ENCODE measurements around the gene ARHGAP45. TPM values are rescaled to one million over a fixed set of nuclear protein-coding genes. Genes with fewer than 3 reads are reported as not detected.

The ARHGAP45 gene
- total and polyA plus RNA-seq, 2 experiments from 2014 or later = 24.7 to 71.8 TPM

DNA sequence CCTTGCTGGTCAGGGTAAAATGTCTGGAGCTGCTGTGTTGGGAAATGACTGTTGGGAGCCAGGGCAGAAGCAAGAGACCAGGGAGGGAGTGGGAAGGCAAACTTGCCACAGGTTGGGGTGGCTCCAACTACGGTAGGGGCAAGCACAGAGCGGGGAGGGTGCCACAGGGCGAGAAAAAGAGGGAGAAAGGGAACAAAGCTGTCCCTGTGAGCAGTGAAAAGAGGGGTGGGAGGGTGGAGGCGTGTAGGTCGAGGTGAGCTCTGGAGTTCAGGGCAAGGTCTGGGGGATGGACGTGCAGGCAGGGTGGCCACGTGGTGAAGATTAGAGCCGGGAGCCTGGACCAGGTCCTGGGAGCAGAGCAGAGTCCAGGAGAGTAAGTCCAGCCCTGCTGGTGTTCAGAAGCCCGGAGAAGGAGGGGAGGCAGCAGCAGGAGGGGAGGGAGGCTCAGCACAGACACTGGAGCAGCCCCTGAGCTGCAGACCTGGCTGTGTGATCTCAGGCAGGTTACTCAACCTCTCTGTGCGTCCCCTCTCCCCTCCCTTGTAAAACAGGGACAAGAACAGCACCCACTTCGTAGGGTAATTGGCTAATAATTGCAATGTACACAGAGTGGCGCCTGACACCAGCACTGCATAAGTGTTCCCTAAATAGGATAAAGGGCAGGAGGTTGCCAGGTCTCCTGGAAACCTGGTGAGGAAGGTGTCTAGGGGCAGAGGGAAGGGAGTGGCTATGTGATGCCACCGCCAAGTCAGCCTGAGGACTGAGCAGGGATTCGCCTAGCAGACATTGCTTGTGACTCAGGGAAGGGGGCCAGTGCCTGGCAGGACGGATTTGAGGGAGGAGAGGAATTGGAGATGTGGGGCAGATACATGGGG, 31.4 kb downstream of the ARHGAP45 start:
- H3K4me1 ChIP-seq (ENCODE audit: insufficient read depth) = peaks cover 11% of the 10 kb centered on the region
- H3K27me3 ChIP-seq (ENCODE audit: insufficient read depth) = no peaks in the 10 kb centered on the region
- Mint-ChIP-seq H3K9me3 (no peaks in the 10 kb centered on the region), H3K4me3 (no peak overlapping the region), H3K36me3 (ENCODE audit: low read depth) (peaks cover 2% of the 10 kb centered on the region), H3K27me3 (ENCODE audit: insufficient read depth, low read depth, poor library complexity) (peaks cover 30% of the 10 kb centered on the region), H3K27ac (no peak overlapping the region), H3K4me1 (peaks cover 17% of the 10 kb centered on the region)
- H3F3A ChIP-seq (replicated peaks; ENCODE audit: low read depth) = peaks cover 24% of the 10 kb centered on the region
- H3K4me2 ChIP-seq = no peak overlapping the region
- peaks cover 10% of the 10 kb centered on the region for H4K20me1 ChIP-seq (replicated peaks; ENCODE audit: insufficient read depth)
- no peak for TF ChIP-seq JUNB (IDR thresholded peaks at IDR 0.05; ENCODE audit: unreplicated experiment)
- TF ChIP-seq, protein P1, sequence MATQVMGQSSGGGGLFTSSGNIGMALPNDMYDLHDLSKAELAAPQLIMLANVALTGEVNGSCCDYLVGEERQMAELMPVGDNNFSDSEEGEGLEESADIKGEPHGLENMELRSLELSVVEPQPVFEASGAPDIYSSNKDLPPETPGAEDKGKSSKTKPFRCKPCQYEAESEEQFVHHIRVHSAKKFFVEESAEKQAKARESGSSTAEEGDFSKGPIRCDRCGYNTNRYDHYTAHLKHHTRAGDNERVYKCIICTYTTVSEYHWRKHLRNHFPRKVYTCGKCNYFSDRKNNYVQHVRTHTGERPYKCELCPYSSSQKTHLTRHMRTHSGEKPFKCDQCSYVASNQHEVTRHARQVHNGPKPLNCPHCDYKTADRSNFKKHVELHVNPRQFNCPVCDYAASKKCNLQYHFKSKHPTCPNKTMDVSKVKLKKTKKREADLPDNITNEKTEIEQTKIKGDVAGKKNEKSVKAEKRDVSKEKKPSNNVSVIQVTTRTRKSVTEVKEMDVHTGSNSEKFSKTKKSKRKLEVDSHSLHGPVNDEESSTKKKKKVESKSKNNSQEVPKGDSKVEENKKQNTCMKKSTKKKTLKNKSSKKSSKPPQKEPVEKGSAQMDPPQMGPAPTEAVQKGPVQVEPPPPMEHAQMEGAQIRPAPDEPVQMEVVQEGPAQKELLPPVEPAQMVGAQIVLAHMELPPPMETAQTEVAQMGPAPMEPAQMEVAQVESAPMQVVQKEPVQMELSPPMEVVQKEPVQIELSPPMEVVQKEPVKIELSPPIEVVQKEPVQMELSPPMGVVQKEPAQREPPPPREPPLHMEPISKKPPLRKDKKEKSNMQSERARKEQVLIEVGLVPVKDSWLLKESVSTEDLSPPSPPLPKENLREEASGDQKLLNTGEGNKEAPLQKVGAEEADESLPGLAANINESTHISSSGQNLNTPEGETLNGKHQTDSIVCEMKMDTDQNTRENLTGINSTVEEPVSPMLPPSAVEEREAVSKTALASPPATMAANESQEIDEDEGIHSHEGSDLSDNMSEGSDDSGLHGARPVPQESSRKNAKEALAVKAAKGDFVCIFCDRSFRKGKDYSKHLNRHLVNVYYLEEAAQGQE (IDR thresholded peaks at IDR 0.05; ENCODE audit: unreplicated experiment) = no peak
- TF ChIP-seq, protein P2, sequence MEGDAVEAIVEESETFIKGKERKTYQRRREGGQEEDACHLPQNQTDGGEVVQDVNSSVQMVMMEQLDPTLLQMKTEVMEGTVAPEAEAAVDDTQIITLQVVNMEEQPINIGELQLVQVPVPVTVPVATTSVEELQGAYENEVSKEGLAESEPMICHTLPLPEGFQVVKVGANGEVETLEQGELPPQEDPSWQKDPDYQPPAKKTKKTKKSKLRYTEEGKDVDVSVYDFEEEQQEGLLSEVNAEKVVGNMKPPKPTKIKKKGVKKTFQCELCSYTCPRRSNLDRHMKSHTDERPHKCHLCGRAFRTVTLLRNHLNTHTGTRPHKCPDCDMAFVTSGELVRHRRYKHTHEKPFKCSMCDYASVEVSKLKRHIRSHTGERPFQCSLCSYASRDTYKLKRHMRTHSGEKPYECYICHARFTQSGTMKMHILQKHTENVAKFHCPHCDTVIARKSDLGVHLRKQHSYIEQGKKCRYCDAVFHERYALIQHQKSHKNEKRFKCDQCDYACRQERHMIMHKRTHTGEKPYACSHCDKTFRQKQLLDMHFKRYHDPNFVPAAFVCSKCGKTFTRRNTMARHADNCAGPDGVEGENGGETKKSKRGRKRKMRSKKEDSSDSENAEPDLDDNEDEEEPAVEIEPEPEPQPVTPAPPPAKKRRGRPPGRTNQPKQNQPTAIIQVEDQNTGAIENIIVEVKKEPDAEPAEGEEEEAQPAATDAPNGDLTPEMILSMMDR (conservative IDR thresholded peaks at IDR 0.05; ENCODE audit: low read depth in 2 of 2) = no peak
- no peak for TF ChIP-seq NANOG (IDR thresholded peaks at IDR 0.05; ENCODE audit: borderline replicate concordance)
- no peak for TF ChIP-seq CREB1 (CRISPR knock-in tag; IDR thresholded peaks at IDR 0.05; ENCODE audit: low read depth)
- TF ChIP-seq, protein P3, sequence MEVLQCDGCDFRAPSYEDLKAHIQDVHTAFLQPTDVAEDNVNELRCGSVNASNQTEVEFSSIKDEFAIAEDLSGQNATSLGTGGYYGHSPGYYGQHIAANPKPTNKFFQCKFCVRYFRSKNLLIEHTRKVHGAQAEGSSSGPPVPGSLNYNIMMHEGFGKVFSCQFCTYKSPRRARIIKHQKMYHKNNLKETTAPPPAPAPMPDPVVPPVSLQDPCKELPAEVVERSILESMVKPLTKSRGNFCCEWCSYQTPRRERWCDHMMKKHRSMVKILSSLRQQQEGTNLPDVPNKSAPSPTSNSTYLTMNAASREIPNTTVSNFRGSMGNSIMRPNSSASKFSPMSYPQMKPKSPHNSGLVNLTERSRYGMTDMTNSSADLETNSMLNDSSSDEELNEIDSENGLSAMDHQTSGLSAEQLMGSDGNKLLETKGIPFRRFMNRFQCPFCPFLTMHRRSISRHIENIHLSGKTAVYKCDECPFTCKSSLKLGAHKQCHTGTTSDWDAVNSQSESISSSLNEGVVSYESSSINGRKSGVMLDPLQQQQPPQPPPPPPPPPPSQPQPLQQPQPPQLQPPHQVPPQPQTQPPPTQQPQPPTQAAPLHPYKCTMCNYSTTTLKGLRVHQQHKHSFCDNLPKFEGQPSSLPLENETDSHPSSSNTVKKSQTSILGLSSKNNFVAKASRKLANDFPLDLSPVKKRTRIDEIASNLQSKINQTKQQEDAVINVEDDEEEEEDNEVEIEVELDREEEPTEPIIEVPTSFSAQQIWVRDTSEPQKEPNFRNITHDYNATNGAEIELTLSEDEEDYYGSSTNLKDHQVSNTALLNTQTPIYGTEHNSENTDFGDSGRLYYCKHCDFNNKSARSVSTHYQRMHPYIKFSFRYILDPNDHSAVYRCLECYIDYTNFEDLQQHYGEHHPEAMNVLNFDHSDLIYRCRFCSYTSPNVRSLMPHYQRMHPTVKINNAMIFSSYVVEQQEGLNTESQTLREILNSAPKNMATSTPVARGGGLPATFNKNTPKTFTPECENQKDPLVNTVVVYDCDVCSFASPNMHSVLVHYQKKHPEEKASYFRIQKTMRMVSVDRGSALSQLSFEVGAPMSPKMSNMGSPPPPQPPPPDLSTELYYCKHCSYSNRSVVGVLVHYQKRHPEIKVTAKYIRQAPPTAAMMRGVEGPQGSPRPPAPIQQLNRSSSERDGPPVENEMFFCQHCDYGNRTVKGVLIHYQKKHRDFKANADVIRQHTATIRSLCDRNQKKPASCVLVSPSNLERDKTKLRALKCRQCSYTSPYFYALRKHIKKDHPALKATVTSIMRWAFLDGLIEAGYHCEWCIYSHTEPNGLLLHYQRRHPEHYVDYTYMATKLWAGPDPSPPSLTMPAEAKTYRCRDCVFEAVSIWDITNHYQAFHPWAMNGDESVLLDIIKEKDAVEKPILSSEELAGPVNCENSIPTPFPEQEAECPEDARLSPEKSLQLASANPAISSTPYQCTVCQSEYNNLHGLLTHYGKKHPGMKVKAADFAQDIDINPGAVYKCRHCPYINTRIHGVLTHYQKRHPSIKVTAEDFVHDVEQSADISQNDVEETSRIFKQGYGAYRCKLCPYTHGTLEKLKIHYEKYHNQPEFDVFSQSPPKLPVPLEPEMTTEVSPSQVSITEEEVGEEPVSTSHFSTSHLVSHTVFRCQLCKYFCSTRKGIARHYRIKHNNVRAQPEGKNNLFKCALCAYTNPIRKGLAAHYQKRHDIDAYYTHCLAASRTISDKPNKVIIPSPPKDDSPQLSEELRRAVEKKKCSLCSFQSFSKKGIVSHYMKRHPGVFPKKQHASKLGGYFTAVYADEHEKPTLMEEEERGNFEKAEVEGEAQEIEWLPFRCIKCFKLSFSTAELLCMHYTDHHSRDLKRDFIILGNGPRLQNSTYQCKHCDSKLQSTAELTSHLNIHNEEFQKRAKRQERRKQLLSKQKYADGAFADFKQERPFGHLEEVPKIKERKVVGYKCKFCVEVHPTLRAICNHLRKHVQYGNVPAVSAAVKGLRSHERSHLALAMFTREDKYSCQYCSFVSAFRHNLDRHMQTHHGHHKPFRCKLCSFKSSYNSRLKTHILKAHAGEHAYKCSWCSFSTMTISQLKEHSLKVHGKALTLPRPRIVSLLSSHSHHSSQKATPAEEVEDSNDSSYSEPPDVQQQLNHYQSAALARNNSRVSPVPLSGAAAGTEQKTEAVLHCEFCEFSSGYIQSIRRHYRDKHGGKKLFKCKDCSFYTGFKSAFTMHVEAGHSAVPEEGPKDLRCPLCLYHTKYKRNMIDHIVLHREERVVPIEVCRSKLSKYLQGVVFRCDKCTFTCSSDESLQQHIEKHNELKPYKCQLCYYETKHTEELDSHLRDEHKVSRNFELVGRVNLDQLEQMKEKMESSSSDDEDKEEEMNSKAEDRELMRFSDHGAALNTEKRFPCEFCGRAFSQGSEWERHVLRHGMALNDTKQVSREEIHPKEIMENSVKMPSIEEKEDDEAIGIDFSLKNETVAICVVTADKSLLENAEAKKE (CRISPR knock-in tag; IDR thresholded peaks at IDR 0.05) = no peak
- no peak for TF ChIP-seq EZH2 (IDR thresholded peaks at IDR 0.05; ENCODE audit: low read depth, unreplicated experiment)
- TF ChIP-seq EZH2phosphoT487 (IDR thresholded peaks at IDR 0.05; ENCODE audit: unreplicated experiment) = no peak
- no peak for TF ChIP-seq STAT1 (IDR thresholded peaks at IDR 0.05; ENCODE audit: unreplicated experiment)
- TF ChIP-seq ZNF331 (CRISPR knock-in tag; IDR thresholded peaks at IDR 0.05; ENCODE audit: low read depth) = no peak
- no peak for TF ChIP-seq POLR2AphosphoS5 (IDR thresholded peaks at IDR 0.05; ENCODE audit: low read depth)
- no peak for TF ChIP-seq ZNF114 (CRISPR knock-in tag; IDR thresholded peaks at IDR 0.05)
- no peaks in the 10 kb centered on the region for H3K36me3 ChIP-seq (ENCODE audit: insufficient read depth)
- ATAC-seq (no peak), DNase-seq (ENCODE audit: low spot score) (no peak)
- no peaks in the 10 kb centered on the region for H3K9me2 ChIP-seq (ENCODE audit: insufficient read depth)
- no peak overlapping the region for H2AFZ ChIP-seq
- no peak overlapping the region for H3K4me3 ChIP-seq
- no peak overlapping the region for H3K27ac ChIP-seq (ENCODE audit: low read depth)
- H3K79me2 ChIP-seq (replicated peaks; ENCODE audit: insufficient read depth) = peaks cover 17% of the 10 kb centered on the region
